T-cell (primary cell): ENCODE data around the gene EAF1. TPM values are rescaled to one million over a fixed set of nuclear protein-coding genes. Genes with fewer than 3 reads are reported as not detected.

Experiments used
- ATAC-seq, 4 experiments: fragments of 200-7000 bp in 3 of 4; fragments of 150-1000 bp in 1 of 4; cut with Tn5 transposase; replicated peaks in 1 of 4; 1 replicate in 3 of 4; 2 replicates in 1 of 4; pipeline ENCODE4 v1.10.0; 2021; ENCODE audit warnings: moderate library complexity in 3 of 4, mild to moderate bottlenecking in 2 of 4, moderate number of reproducible peaks in 1 of 4
- CTCF ChIA-PET, 2 donors: fragments of 300-600 bp; sonication (Branson Sonifier 250); formaldehyde crosslinking; loops; one replicate each; lab custom pipeline; 2022; ENCODE audit warnings: antibody characterized with exemption in 2 of 2; lab: Charles Lee
- POLR2A ChIA-PET, 2 donors: fragments of 300-600 bp; sonication (Branson Sonifier 250); formaldehyde crosslinking; loops; one replicate each; lab custom pipeline; 2022; ENCODE audit warnings: antibody characterized with exemption in 2 of 2; lab: Charles Lee
- DNase-seq, 35 experiments: peaks; one replicate each; pipeline versions ENCODE4 v3.0.0 to v3.0.0-alpha.2; 2013 to 2023
- H3K27ac ChIP-seq: one replicate; pipeline ENCODE4 v1.5.1; 2013; ENCODE audit warnings: low read length
- H3K27me3 ChIP-seq, 2 experiments: replicated peaks in 1 of 2; 1 replicate in 1 of 2; 2 replicates in 1 of 2; pipeline versions ENCODE4 v1.6.1 to v1.7.0; 2013; ENCODE audit warnings: low read length in 1 of 2, mixed read lengths in 1 of 2; ENCODE audit not compliant: control insufficient read depth in 2 of 2, insufficient read depth in 2 of 2; ENCODE audit errors: extremely low read depth in 1 of 2
- H3K36me3 ChIP-seq, 2 donors: 1 replicate in 1 of 2; 2 replicates in 1 of 2; pipeline versions ENCODE4 v1.6.1 to v1.7.0; 2013; ENCODE audit warnings: low read length in 1 of 2; ENCODE audit not compliant: control insufficient read depth in 2 of 2, insufficient read depth in 1 of 2; ENCODE audit errors: extremely low read depth in 1 of 2
- H3K4me1 ChIP-seq, 2 experiments: 1 replicate in 1 of 2; 2 replicates in 1 of 2; pipeline versions ENCODE4 v1.6.1 to v1.7.0; 2013; ENCODE audit warnings: low read length in 2 of 2, mixed read lengths in 1 of 2; ENCODE audit not compliant: insufficient read depth in 2 of 2, control insufficient read depth in 1 of 2; ENCODE audit errors: extremely low read depth in 1 of 2
- H3K4me3 ChIP-seq, 2 donors: 1 replicate in 1 of 2; 2 replicates in 1 of 2; pipeline versions ENCODE4 v1.5.1 to v1.7.0; 2013; ENCODE audit warnings: mild to moderate bottlenecking in 2 of 2, low read length in 1 of 2, moderate library complexity in 1 of 2; ENCODE audit not compliant: control insufficient read depth in 1 of 2; ENCODE audit errors: extremely low read depth in 1 of 2
- H3K9me3 ChIP-seq: 2 replicates; pipeline ENCODE4 v1.7.0; 2013
- H3K27ac Mint-ChIP-seq, 2 donors: one replicate each; pipeline ENCODE4 v1.8.0; 2020 to 2021; ENCODE audit warnings: mild to moderate bottlenecking in 2 of 2, mixed read lengths in 2 of 2
- H3K27me3 Mint-ChIP-seq, 2 donors: one replicate each; pipeline ENCODE4 v1.8.0; 2021 to 2022; ENCODE audit warnings: mixed read lengths in 2 of 2
- H3K36me3 Mint-ChIP-seq: one replicate; pipeline ENCODE4 v1.8.0; 2021; ENCODE audit warnings: mixed read lengths
- H3K4me1 Mint-ChIP-seq, 3 donors: one replicate each; pipeline ENCODE4 v1.8.0; 2020 to 2022; ENCODE audit warnings: mixed read lengths in 3 of 3, mild to moderate bottlenecking in 1 of 3
- H3K4me3 Mint-ChIP-seq, 3 donors: one replicate each; pipeline ENCODE4 v1.8.0; 2020 to 2022; ENCODE audit warnings: mild to moderate bottlenecking in 3 of 3, mixed read lengths in 3 of 3, moderate library complexity in 3 of 3
- H3K9me3 Mint-ChIP-seq, 3 donors: one replicate each; pipeline ENCODE4 v1.8.0; 2020 to 2022; ENCODE audit warnings: mixed read lengths in 3 of 3
- WGBS: methylation state at CpG from one replicate; pipeline ENCODE4 v1.1.5; 2013; ENCODE audit warnings: missing lambda C conversion rate; ENCODE audit not compliant: insufficient coverage; 5-methylcytosine and 5-hydroxymethylcytosine counted together
- total RNA-seq, 35 experiments: library from RNA in 6 of 35; stranded (reverse) in 6 of 35; fragments of 120-200 nt in 1 of 35; gene quantifications; one replicate each; pipeline versions ENCODE4 v1.2.1 to v1.2.4 and lab custom pipeline; 2013 to 2026

EAF1 gene
- total RNA-seq = 10 to 100 TPM; 17.9 to 29.7 (median 22.8) TPM
- 30.6 TPM for total RNA-seq (2013)
- total RNA-seq (lab: John Stamatoyannopoulos, UW) = 38.3 to 108 (median 71.1) reads per million in 29 experiments

DNA sequence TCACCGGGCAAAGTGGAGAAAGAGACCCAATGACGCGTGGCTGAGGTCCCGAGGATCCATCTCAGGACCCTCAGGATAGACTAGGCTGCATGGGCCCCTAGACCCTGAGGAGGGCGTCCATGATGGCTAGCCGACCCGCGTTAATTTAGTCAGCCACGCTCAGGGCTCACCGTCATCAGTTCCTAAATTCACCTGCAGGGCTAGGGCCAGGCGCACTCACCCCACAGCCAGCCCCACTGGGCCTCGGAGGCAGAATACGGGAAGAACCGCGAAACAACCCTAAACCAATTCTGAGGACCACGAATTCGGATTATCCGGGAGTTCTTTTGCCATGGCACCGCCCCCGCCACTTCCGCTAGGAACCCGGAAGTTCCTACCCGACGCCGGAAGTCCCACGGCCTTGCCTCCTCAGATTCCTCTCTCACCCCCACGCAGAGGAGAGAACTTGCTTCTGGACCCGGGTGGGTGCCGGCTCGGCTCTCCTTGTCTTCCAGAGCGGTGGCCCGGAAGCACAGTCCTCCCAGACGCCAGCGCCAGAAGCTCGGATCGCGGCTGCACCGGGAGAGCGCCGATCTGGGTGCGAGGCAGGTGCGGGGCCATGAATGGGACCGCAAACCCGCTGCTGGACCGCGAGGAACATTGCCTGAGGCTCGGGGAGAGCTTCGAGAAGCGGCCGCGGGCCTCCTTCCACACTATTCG, at the start of gene EAF1, which contains the start of gene METTL6:
Gene EAF1, plus strand, starts transcription at position 417 of the 699 bp plus-strand sequence. Its CDS starts 182 bp downstream, at position 599.
Gene METTL6, minus strand, starts transcription at position 363 of the 699 bp plus-strand sequence. CDS start 1,033 bp downstream, outside the sequence.
- Histone ChIP-seq H3K36me3 (peaks cover 0 to 30% of the 10 kb centered on the region in 2 donors), H3K4me1 (peaks cover 31 to 34% of the 10 kb centered on the region in 2 experiments), H3K4me3 (peak within 1 kb of the TSS; percentile 93 to 96), H3K27me3 (no peaks in the 10 kb centered on the region), H3K9me3 (no peaks in the 10 kb centered on the region), H3K27ac (peak within 1 kb of the TSS; percentile 65)
- ChIA-PET POLR2A (interaction anchor here in 1 of 2 donors (0.7 kb wide), 1 partner anchor 107 kb away, joined by 3 read pairs; no protein-coding TSS in a partner anchor), CTCF (interaction anchor here (0.5 to 1.6 kb wide), 4 partner anchors 9 to 222 kb away, joined by 3 to 4 read pairs (median 3); partner anchors contain the start of gene CAPN7 (in 1 of the 2))
- Mint-ChIP-seq H3K27ac (peak within 1 kb of the TSS; percentile 88 to 96), H3K36me3 (peaks cover 25% of the 10 kb centered on the region), H3K4me1 (peaks cover 63 to 71% (median 68%) of the 10 kb centered on the region in 3 donors), H3K27me3 (no peaks in the 10 kb centered on the region), H3K4me3 (peak within 1 kb of the TSS; percentile 97 to 100 (median 97)), H3K9me3 (no peaks in the 10 kb centered on the region)
- DNase-seq = peak; percentile 69 to 89 (median 83)
- ATAC-seq = peak; percentile 85 to 95 (median 92)
- 0% methylated on average over 52 of the region's 52 CpGs for WGBS

DNA sequence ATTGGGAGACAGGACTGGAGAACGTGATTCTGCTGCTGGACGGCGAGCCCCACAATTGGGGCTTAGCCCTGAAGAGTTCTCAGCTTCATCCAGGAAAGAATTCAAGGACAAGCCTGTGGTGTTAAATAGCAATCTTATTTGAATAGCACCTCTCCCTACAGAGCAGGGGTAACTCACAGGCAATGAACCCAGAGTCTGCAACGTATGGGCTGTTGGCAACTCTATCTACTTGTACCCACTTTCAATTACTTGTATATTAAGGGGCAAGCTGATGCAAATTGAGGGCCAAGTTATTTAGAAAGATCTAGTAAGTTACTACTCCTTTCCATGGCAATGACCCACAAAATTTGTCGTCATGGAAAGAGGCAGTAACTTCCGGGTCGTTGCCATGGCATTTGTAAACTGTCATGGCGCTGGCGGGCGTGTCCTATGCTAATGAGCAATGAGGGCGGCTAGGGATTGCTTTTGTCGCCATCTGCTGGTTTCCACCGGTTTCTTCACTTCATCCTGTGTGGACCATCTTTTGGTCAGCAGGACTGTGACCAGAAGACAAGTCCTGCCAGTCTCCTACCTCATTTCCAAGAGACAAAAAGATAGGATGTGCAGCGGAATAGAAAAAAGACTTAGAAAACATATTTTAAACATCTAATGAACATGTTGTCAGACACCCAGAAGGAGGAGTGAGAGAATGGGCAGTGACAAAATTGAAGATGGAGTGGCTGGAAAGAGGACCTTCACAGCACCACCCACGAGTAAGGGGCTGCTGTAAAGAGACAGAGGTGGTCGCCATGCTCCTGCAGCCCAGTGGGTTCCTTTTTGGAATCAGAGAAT, 49.2 kb upstream of the EAF1 start:
- CTCF ChIA-PET = interaction anchor here (0.9 to 3.2 kb wide), 8 partner anchors 29 to 172 kb away, joined by 3 to 46 read pairs (median 4); partner anchors contain the start of genes CAPN7 (in 1 of the 2) and SH3BP5 (in 1 of the 2)
- peak overlapping the region; percentile 81 to 86 for H3K27ac Mint-ChIP-seq

DNA sequence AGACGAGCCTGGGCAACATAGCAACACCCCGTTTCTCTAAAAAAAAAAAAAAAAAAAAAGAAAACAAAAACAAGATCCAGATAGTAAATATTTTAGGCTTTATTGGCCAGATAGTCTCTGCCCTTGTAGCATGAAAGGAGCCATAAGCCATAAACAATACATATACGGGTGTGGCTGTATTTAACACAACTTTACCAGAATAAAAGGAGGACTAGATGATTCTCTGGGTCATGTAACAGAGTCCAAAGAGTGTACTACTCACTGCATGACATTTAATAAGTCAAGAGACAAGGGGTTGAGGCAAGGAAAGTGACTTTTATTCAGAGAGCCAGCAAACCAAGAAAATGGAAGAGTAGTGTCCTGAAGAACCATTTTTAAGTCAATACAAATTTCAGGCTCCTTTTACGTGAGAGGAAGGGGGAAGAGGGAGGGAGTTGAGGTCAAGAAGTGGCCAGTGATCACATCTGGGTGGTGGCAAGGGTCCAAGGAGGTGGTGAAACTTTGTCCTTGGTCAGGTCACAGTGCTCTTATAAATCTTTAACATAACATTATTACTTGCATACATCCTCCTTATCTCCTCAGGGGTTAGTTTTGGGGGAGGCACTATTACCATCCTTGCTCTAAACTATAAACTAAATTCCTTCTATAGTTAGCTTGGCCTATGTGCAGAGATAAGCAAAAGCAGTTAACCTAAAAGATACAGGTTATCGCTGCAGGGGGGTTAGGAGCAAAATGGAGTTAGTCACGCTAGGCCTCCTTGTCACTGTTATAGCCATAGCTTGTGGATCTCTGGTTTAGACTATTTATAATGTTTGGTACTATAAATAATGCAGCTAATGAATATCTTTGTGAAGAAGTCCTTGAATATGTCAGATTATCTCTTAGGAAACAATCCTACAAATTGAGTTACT, 46.2 kb upstream of the EAF1 start:
- Mint-ChIP-seq H3K27me3 (no peaks in the 10 kb centered on the region), H3K4me3 (no peak overlapping the region), H3K9me3 (peaks cover 0 to 5% (median 2%) of the 10 kb centered on the region in 3 donors), H3K4me1 (peaks cover 8 to 23% (median 12%) of the 10 kb centered on the region in 3 donors), H3K36me3 (no peaks in the 10 kb centered on the region), H3K27ac (no peak overlapping the region)
- ATAC-seq (no peak), DNase-seq (no peak)
- H3K9me3 ChIP-seq = no peaks in the 10 kb centered on the region
- H3K36me3 ChIP-seq = no peaks in the 10 kb centered on the region
- H3K4me1 ChIP-seq = peaks cover 0 to 4% of the 10 kb centered on the region in 2 experiments
- ChIA-PET CTCF (interaction anchor here (0.5 to 2.7 kb wide), 9 partner anchors 49 to 162 kb away, joined by 3 to 46 read pairs (median 4); no protein-coding TSS in a partner anchor), POLR2A (interaction anchor here in 1 of 2 donors (0.6 kb wide), 2 partner anchors 27 to 112 kb away, joined by 3 to 5 read pairs; no protein-coding TSS in a partner anchor)
- no peak overlapping the region for H3K27ac ChIP-seq
- WGBS = 100% methylated on average over 2 of the region's 6 CpGs
- no peak overlapping the region for H3K4me3 ChIP-seq
- no peaks in the 10 kb centered on the region for H3K27me3 ChIP-seq

More for the DNA sequence above, 49.2 kb upstream of the EAF1 start:
- H3K27me3 Mint-ChIP-seq = no peaks in the 10 kb centered on the region
- peaks cover 8 to 12% (median 11%) of the 10 kb centered on the region in 3 donors for H3K4me1 Mint-ChIP-seq
- DNase-seq (peak; percentile 78 to 98 (median 94)), ATAC-seq (peak; percentile 94 to 98 (median 97))
- H3K36me3 Mint-ChIP-seq = no peaks in the 10 kb centered on the region
- peaks cover 0 to 4% of the 10 kb centered on the region in 2 experiments for H3K4me1 ChIP-seq
- 10% methylated on average over 10 of the region's 16 CpGs for WGBS
- no peaks in the 10 kb centered on the region for H3K36me3 ChIP-seq
- H3K27me3 ChIP-seq = no peaks in the 10 kb centered on the region
- H3K9me3 Mint-ChIP-seq = no peaks in the 10 kb centered on the region
- H3K4me3 Mint-ChIP-seq = peak overlapping the region in 1 of 3 donors; percentile 17
- peak overlapping the region in 1 of 2 donors; percentile 7 for H3K4me3 ChIP-seq
- H3K27ac ChIP-seq = peak overlapping the region; percentile 92
- POLR2A ChIA-PET = no interaction called here
- H3K9me3 ChIP-seq = no peaks in the 10 kb centered on the region

DNA sequence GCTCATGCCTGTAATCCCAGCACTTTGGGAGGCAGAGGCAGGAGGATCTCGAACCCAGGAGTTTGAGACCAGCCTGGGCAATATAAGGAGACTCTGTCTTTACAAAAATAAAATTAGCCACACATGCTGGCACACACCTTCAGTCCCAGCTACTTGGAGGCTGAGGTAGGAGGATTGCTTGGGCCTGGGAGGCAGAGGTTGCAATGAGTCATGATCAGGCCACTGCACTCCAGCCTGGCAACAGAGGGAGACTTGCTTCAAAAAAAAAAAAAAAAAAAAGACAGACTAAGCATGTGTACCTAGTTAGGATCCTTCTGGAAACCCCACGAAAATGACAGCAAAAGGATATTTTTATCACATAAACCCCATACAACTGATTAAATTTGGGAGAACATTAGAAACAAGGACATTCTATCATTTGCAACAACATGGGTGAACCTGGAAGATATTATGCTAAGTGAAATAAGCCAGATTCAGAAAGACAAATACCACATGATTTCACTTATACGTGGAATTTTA, 44.9 kb upstream of the EAF1 start:
- ChIA-PET POLR2A (no interaction called here), CTCF (interaction anchor here in 1 of 2 donors (1.1 kb wide), 1 partner anchor 117 kb away, joined by 4 read pairs; no protein-coding TSS in a partner anchor)
- Mint-ChIP-seq H3K4me3 (no peak overlapping the region), H3K27me3 (no peaks in the 10 kb centered on the region), H3K4me1 (peaks cover 8 to 23% (median 11%) of the 10 kb centered on the region in 3 donors), H3K36me3 (no peaks in the 10 kb centered on the region), H3K9me3 (peaks cover 0 to 8% (median 4%) of the 10 kb centered on the region in 3 donors), H3K27ac (no peak overlapping the region)
- no peak overlapping the region for H3K27ac ChIP-seq
- ATAC-seq = no peak
- no peaks in the 10 kb centered on the region for H3K27me3 ChIP-seq
- no peak overlapping the region for H3K4me3 ChIP-seq
- DNase-seq = no peak
- WGBS = no CpG with 5 or more reads among the region's 3 CpGs
- H3K36me3 ChIP-seq = no peaks in the 10 kb centered on the region
- H3K4me1 ChIP-seq = peaks cover 0 to 4% of the 10 kb centered on the region in 2 experiments
- no peaks in the 10 kb centered on the region for H3K9me3 ChIP-seq

DNA sequence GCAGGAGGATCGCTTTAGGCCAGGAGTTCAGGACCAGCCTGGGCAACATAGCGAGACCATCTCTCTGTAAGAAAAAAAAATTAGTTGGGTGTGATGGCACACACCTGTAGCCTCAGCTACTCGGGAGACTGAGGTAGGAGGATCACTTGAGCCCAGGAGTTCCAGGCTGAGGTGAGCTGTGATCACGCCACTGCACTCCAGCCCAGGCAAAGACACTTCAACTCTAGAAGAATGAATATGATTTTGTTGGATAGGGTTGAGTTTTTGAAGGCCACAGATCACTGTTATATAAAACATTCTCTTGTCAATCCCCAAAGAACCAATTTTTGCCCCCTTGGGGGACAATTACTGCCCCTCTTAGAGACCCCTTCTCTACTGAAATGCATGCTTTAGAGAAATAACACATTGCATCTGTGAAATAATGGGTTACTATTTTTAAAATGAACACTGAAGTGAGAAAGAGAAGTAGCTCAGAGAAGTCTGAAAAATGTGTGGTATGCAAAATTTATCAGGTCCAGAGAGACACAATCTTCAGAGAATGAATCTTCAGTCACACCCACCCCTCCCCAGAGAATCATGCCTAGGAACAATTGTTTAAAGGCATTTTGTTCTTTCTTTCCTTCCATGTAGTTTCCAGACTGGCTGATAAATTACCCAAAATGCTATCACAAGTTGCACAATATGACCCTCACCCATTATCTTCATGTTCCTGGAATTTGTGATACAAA, 42.7 kb upstream of the EAF1 start:
- ATAC-seq = no peak
- no peak overlapping the region for H3K27ac ChIP-seq
- H3K36me3 Mint-ChIP-seq = no peaks in the 10 kb centered on the region
- ChIA-PET POLR2A (no interaction called here), CTCF (interaction anchor here (0.7 to 1.5 kb wide), 4 partner anchors 20 to 181 kb away, joined by 3 to 8 read pairs (median 4); no protein-coding TSS in a partner anchor)
- 100% methylated on average over 2 of the region's 4 CpGs for WGBS
- H3K27ac Mint-ChIP-seq = no peak overlapping the region
- no peak for DNase-seq
- no peak overlapping the region for H3K4me3 Mint-ChIP-seq
- H3K27me3 ChIP-seq = no peaks in the 10 kb centered on the region
- H3K4me1 ChIP-seq = no peaks in the 10 kb centered on the region
- H3K27me3 Mint-ChIP-seq = no peaks in the 10 kb centered on the region
- H3K4me3 ChIP-seq = no peak overlapping the region
- H3K4me1 Mint-ChIP-seq = peaks cover 0 to 17% (median 0%) of the 10 kb centered on the region in 3 donors
- H3K9me3 Mint-ChIP-seq = peaks cover 0 to 8% (median 4%) of the 10 kb centered on the region in 3 donors
- H3K9me3 ChIP-seq = no peaks in the 10 kb centered on the region
- no peaks in the 10 kb centered on the region for H3K36me3 ChIP-seq
